ENCODE data around the gene PDGFA. TPM values are rescaled to one million over a fixed set of nuclear protein-coding genes. Genes with fewer than 3 reads are reported as not detected.
"Not testable (repeated sequence)": the region's sequence is repeated elsewhere in the genome, so short reads cannot be mapped to it uniquely, and the experiment has no call there.

PDGFA gene
- total RNA-seq, 2 experiments from 2014 or later, result 5.2 to 5.3 TPM

GRCh38 chr7:559396-559705 is 39.7 kb upstream of the PDGFA start:
- DNase-seq (no peak), ATAC-seq (no peak)
- intact Hi-C loops (cut with DNase I, micrococcal nuclease), result no loop called here
- CTCF ChIA-PET, result no interaction called here
- Mint-ChIP-seq H3K4me3 (no peak overlapping the region), H3K4me1 (no peaks in the 10 kb centered on the region), H3K36me3 (ENCODE audit: low read depth) (peaks cover 4% of the 10 kb centered on the region), H3K27ac (no peak overlapping the region), H3K27me3 (no peaks in the 10 kb centered on the region), H3K9me3 (ENCODE audit: low read depth) (no peaks in the 10 kb centered on the region)
- POLR2A ChIA-PET, result no interaction called here

GRCh38 chr7:557558-557881 is 37.9 kb upstream of the PDGFA start:
- no peaks in the 10 kb centered on the region for H3K27me3 Mint-ChIP-seq
- H3K27ac Mint-ChIP-seq, result no peak overlapping the region
- no peak for ATAC-seq
- intact Hi-C loops (cut with DNase I, micrococcal nuclease), result no loop called here
- no peaks in the 10 kb centered on the region for H3K4me1 Mint-ChIP-seq
- peaks cover 4% of the 10 kb centered on the region for H3K36me3 Mint-ChIP-seq (ENCODE audit: low read depth)
- ChIA-PET CTCF (no interaction called here), POLR2A (no interaction called here)
- no peak overlapping the region for H3K4me3 Mint-ChIP-seq
- no peak for DNase-seq
- no peaks in the 10 kb centered on the region for H3K9me3 Mint-ChIP-seq (ENCODE audit: low read depth)

GRCh38 chr7:556837-557557 is 37.4 kb upstream of the PDGFA start:
- no peaks in the 10 kb centered on the region for H3K4me1 Mint-ChIP-seq
- ATAC-seq (no peak), DNase-seq (no peak)
- no peak overlapping the region for H3K4me3 Mint-ChIP-seq
- H3K27me3 Mint-ChIP-seq, result no peaks in the 10 kb centered on the region
- intact Hi-C loops (cut with DNase I, micrococcal nuclease), result no loop called here
- H3K36me3 Mint-ChIP-seq (ENCODE audit: low read depth), result peaks cover 4% of the 10 kb centered on the region
- H3K9me3 Mint-ChIP-seq (ENCODE audit: low read depth), result no peaks in the 10 kb centered on the region
- ChIA-PET POLR2A (no interaction called here), CTCF (no interaction called here)
- no peak overlapping the region for H3K27ac Mint-ChIP-seq

- POLR2A ChIA-PET, result no interaction called here
- no peaks in the 10 kb centered on the region for H3K9me3 Mint-ChIP-seq (ENCODE audit: low read depth)
- intact Hi-C loops (cut with DNase I, micrococcal nuclease), result no loop called here
- no peak overlapping the region for H3K4me3 Mint-ChIP-seq
- CTCF ChIA-PET, result no interaction called here
- H3K27ac Mint-ChIP-seq, result no peak overlapping the region
- no peak for ATAC-seq
- peaks cover 4% of the 10 kb centered on the region for H3K36me3 Mint-ChIP-seq (ENCODE audit: low read depth)
- no peaks in the 10 kb centered on the region for H3K4me1 Mint-ChIP-seq
- no peak for DNase-seq
- no peaks in the 10 kb centered on the region for H3K27me3 Mint-ChIP-seq
Measured at GRCh38 chr7:556291-556826, 36.7 kb upstream of the PDGFA start.

DNA sequence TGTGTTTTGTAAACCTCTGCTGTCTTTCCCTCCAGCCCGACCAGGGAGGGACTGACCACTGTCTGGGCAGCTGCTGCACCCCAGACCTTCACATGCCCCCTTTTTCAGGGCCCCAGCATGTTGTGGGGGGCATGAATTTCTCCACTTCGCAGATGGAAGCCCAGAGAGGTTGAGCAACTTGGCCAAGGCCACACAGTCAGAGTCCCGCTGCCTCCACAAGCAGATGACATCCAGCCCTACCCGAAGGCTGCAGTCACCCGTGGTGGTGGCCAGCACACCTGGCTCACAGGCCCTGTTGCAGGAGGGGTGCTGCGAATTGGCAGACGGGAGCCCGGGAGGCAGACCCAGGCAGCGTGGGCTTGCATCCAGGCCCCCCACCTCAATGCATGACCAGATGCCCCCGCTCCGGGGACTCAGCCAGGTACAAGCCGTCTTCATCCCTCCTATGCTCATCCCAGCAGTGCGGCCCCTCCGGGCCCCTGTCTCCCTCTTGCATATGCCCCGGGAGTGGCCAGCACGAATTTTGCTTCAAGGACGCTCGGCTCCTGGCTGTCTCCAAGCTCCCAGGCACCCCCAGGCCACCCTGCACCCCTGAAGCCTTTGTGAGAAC is 36.0 kb upstream of the PDGFA start:
- Mint-ChIP-seq H3K4me3 (no peak overlapping the region), H3K27me3 (no peaks in the 10 kb centered on the region), H3K9me3 (ENCODE audit: low read depth) (no peaks in the 10 kb centered on the region), H3K27ac (no peak overlapping the region), H3K4me1 (no peaks in the 10 kb centered on the region), H3K36me3 (ENCODE audit: low read depth) (peaks cover 4% of the 10 kb centered on the region)
- ChIA-PET CTCF (no interaction called here), POLR2A (no interaction called here)
- intact Hi-C loops (cut with DNase I, micrococcal nuclease), result no loop called here
- no peak for ATAC-seq
- no peak for DNase-seq

GRCh38 chr7:553636-554111 is 34.0 kb upstream of the PDGFA start:
- ATAC-seq (no peak), DNase-seq (no peak)
- H3K27me3 Mint-ChIP-seq, result no peaks in the 10 kb centered on the region
- H3K36me3 Mint-ChIP-seq (ENCODE audit: low read depth), result peaks cover 9% of the 10 kb centered on the region
- intact Hi-C loops (cut with DNase I, micrococcal nuclease), result loop anchor here in 1 of 2 experiments (5.0 kb wide), 1 partner anchor 1104 kb away; no protein-coding TSS in a partner anchor
- POLR2A ChIA-PET, result no interaction called here
- H3K27ac Mint-ChIP-seq, result no peak overlapping the region
- H3K4me1 Mint-ChIP-seq, result no peaks in the 10 kb centered on the region
- no peaks in the 10 kb centered on the region for H3K9me3 Mint-ChIP-seq (ENCODE audit: low read depth)
- CTCF ChIA-PET, result interaction anchor here (0.5 kb wide), 1 partner anchor 109 kb away, joined by 4 read pairs; no protein-coding TSS in a partner anchor
- H3K4me3 Mint-ChIP-seq, result no peak overlapping the region

DNA sequence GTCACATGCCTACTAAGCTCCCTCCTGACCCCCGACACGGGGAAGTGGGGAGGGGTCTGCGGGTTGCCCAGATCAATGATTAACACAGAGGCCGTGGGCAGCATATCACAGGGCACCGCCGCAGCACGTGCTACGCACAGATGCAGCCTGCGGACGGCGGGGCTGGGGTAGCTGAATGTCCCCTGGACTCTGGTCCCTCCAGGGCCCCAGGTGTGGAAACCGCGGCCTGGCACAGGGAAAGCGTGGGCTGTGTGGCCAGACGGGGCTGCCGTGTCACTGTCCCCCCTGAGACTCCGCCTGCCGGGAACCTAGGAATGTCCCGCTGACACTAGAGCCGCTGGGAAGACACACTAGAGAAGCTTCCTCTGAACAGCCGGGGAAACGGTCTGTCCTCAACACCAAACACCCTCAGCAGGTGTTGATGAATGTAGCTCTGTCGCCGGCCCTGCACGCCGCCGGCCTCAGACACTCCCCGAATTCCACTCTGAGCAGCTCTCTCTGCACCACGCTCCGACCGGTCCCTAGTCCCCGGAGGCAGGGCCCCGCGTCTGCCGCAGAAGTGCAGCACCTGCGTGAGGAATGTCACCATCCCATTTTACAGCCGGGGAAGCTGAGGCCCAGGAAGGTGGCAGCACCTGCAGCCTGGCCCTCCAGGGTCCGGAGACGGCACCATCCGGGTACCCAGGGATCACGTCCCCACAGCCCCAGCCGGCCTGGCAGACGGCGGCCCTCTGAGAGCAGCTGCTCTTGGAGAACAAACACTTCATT is 33.4 kb upstream of the PDGFA start:
- POLR2A ChIA-PET, result no interaction called here
- Mint-ChIP-seq H3K27ac (no peak overlapping the region), H3K36me3 (ENCODE audit: low read depth) (peaks cover 10% of the 10 kb centered on the region)

DNA sequence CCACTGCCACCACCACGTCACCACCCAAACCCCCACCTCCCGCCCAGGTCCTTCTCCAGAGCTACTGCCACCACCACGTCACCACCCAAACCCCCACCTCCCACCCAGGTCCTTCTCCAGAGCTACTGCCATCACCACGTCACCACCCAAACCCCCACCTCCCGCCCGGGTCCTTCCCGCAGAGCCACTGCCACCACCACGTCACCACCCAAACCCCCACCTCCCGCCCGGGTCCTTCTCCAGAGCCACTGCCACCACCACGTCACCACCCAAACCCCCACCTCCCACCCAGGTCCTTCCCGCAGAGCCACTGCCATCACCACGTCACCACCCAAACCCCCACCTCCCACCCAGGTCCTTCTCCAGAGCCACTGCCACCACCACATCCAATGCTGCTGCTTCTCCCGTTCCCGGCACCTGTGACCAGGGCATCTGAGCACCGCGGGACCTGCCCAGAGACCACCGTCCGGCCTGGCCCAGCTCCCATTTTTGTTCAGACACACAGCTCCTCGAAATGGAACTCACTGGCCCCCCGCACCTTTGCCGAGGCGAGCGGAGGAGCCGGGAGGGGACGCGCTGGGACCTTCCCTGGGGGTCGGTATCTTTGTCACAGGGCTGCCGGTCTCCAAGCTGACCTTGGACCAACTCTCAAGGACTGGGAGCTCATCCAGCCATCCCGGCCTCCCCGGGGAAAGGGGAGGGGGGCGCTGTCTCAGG is 32.7 kb upstream of the PDGFA start:
- DNase-seq; H3K27ac Mint-ChIP-seq; H3K36me3 Mint-ChIP-seq (ENCODE audit: low read depth); CTCF ChIA-PET; ATAC-seq; POLR2A ChIA-PET; H3K27me3 Mint-ChIP-seq; H3K4me1 Mint-ChIP-seq; H3K9me3 Mint-ChIP-seq (ENCODE audit: low read depth); H3K4me3 Mint-ChIP-seq: not testable (repeated sequence)
- intact Hi-C loops (cut with DNase I, micrococcal nuclease), result loop anchor here in 1 of 2 experiments (5.0 kb wide), 1 partner anchor 1105 kb away; no protein-coding TSS in a partner anchor

More for the DNA sequence above, 33.4 kb upstream of the PDGFA start:
- DNase-seq (no peak), ATAC-seq (no peak)
- no peak overlapping the region for H3K4me3 Mint-ChIP-seq
- H3K27me3 Mint-ChIP-seq, result no peaks in the 10 kb centered on the region
- intact Hi-C loops (cut with DNase I, micrococcal nuclease), result loop anchor here in 1 of 2 experiments (5.0 kb wide), 1 partner anchor 1104 kb away; no protein-coding TSS in a partner anchor
- no peaks in the 10 kb centered on the region for H3K9me3 Mint-ChIP-seq (ENCODE audit: low read depth)
- no peaks in the 10 kb centered on the region for H3K4me1 Mint-ChIP-seq
- CTCF ChIA-PET, result interaction anchor here (0.5 kb wide), 1 partner anchor 109 kb away, joined by 4 read pairs; no protein-coding TSS in a partner anchor

DNA sequence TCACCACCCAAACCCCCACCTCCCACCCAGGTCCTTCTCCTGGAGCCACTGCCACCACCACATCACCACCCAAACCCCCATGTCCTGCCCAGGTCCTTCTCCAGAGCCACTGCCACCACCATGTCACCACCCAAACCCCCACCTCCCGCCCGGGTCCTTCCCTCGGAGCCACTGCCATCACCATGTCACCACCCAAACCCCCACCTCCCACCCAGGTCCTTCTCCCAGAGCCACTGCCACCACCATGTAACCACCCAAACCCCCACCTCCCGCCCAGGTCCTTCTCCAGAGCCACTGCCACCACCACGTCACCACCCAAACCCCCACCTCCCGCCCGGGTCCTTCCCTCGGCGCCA is 31.9 kb upstream of the PDGFA start:
- H3K4me1 Mint-ChIP-seq; ATAC-seq; CTCF ChIA-PET; H3K9me3 Mint-ChIP-seq (ENCODE audit: low read depth); H3K27ac Mint-ChIP-seq; POLR2A ChIA-PET; H3K4me3 Mint-ChIP-seq; DNase-seq; H3K27me3 Mint-ChIP-seq: not testable (repeated sequence)
- intact Hi-C loops (cut with DNase I, micrococcal nuclease), result loop anchor here in 1 of 2 experiments (5.0 kb wide), 1 partner anchor 1106 kb away; no protein-coding TSS in a partner anchor
- H3K36me3 Mint-ChIP-seq (ENCODE audit: low read depth), result peaks cover 13% of the 10 kb centered on the region

DNA sequence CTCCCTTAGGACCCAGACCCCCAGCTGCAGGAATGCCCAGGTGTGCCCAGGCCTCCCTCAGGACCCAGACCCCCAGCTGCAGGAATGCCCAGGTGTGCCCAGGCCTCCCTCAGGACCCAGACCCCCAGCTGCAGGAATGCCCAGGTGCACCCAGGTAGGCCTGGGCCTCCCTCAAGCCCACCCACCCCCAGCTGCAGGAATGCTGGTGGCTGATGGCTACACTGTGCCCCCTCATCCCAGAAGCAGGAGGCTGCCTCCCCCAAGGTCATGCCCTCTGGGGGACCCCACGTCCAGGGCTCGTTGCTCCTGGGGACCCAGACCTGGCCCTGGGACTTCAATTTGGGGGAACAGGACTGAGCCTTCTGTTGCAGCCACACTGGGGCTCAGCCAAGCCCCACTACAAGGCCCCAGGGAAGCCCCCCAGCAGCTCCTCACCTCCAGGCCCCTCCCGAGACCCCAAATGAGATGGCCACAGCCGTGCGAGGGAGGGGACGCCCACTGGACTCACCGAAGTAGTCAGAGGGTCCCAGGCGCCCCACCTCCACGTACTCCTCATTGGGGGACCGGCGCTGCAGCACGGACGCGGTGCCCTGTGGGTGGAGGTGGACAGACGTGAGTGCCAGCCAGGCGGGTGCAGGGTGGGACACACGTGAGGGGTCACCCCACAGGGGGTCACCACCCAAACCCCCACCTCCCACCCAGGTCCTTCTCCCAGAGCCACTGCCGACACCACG is 31.4 kb upstream of the PDGFA start:
- Mint-ChIP-seq H3K27me3 (no peaks in the 10 kb centered on the region), H3K4me1 (no peaks in the 10 kb centered on the region), H3K9me3 (ENCODE audit: low read depth) (peaks cover under 1% of the 10 kb centered on the region), H3K4me3 (no peak overlapping the region), H3K36me3 (ENCODE audit: low read depth) (peaks cover 13% of the 10 kb centered on the region), H3K27ac (no peak overlapping the region)
- POLR2A ChIA-PET, result no interaction called here
- intact Hi-C loops (cut with DNase I, micrococcal nuclease), result loop anchor here in 1 of 2 experiments (5.0 kb wide), 1 partner anchor 1106 kb away; no protein-coding TSS in a partner anchor
- CTCF ChIA-PET, result no interaction called here
- ATAC-seq (no peak), DNase-seq (no peak)
